ENCODE measurements around the gene PLCH1. TPM values are rescaled to one million over a fixed set of nuclear protein-coding genes. Genes with fewer than 3 reads are reported as not detected.

The PLCH1 gene
- total RNA-seq, 2 donors from 2014 or later: 0.17 to 0.24 TPM

- H3K4me3 Mint-ChIP-seq: no peak overlapping the region
- DNase-seq (ENCODE audit: low spot score) (no peak), ATAC-seq (no peak)
- H3K27ac Mint-ChIP-seq: no peak overlapping the region
- H3K9me3 Mint-ChIP-seq: no peaks in the 10 kb centered on the region
- peaks cover 28 to 29% of the 10 kb centered on the region in 2 donors for H3K27me3 Mint-ChIP-seq
- peaks cover under 1 to 2% of the 10 kb centered on the region in 2 donors for H3K4me1 Mint-ChIP-seq (ENCODE audit: low read depth in 2 of 2)
- no peaks in the 10 kb centered on the region for H3K36me3 Mint-ChIP-seq
These were observed 6.2 kb downstream of the PLCH1 start for GRCh38 chr3:155738580-155739076.

GRCh38 chr3:155737844-155738460 is 6.9 kb downstream of the PLCH1 start:
- ATAC-seq: no peak
- no peak overlapping the region for H3K27ac Mint-ChIP-seq
- no peaks in the 10 kb centered on the region for H3K9me3 Mint-ChIP-seq
- no peaks in the 10 kb centered on the region for H3K4me1 Mint-ChIP-seq (ENCODE audit: low read depth in 2 of 2)
- DNase-seq (ENCODE audit: low spot score): no peak
- H3K27me3 Mint-ChIP-seq: peaks cover 27 to 31% of the 10 kb centered on the region in 2 donors
- no peak overlapping the region for H3K4me3 Mint-ChIP-seq
- no peaks in the 10 kb centered on the region for H3K36me3 Mint-ChIP-seq

- DNase-seq (ENCODE audit: low spot score) (no peak), ATAC-seq (no peak)
- Mint-ChIP-seq H3K36me3 (no peaks in the 10 kb centered on the region), H3K27ac (no peak overlapping the region), H3K27me3 (peaks cover 20 to 28% of the 10 kb centered on the region in 2 donors), H3K4me1 (ENCODE audit: low read depth in 2 of 2) (no peaks in the 10 kb centered on the region), H3K4me3 (no peak overlapping the region), H3K9me3 (no peaks in the 10 kb centered on the region)
These were observed 8.5 kb downstream of the PLCH1 start for GRCh38 chr3:155736381-155736780.

- Mint-ChIP-seq H3K4me3 (no peak overlapping the region), H3K27ac (no peak overlapping the region), H3K4me1 (ENCODE audit: low read depth in 2 of 2) (no peaks in the 10 kb centered on the region), H3K36me3 (no peaks in the 10 kb centered on the region), H3K9me3 (no peaks in the 10 kb centered on the region), H3K27me3 (peaks cover 11 to 28% of the 10 kb centered on the region in 2 donors)
- ATAC-seq: no peak
- no peak for DNase-seq (ENCODE audit: low spot score)
These were observed 14.0 kb downstream of the PLCH1 start for GRCh38 chr3:155730843-155731242.

- H3K9me3 Mint-ChIP-seq: no peaks in the 10 kb centered on the region
- no peak overlapping the region for H3K27ac Mint-ChIP-seq
- no peaks in the 10 kb centered on the region for H3K4me1 Mint-ChIP-seq (ENCODE audit: low read depth in 2 of 2)
- ATAC-seq (no peak), DNase-seq (ENCODE audit: low spot score) (no peak)
- no peak overlapping the region for H3K4me3 Mint-ChIP-seq
- H3K36me3 Mint-ChIP-seq: no peaks in the 10 kb centered on the region
- H3K27me3 Mint-ChIP-seq: peaks cover 11 to 42% of the 10 kb centered on the region in 2 donors
These were observed 17.0 kb downstream of the PLCH1 start for GRCh38 chr3:155727836-155728235.

GRCh38 chr3:155714295-155714718 is 30.6 kb downstream of the PLCH1 start:
- Mint-ChIP-seq H3K27me3 (no peaks in the 10 kb centered on the region), H3K4me1 (ENCODE audit: low read depth in 2 of 2) (no peaks in the 10 kb centered on the region), H3K9me3 (peaks cover 4% of the 10 kb centered on the region), H3K36me3 (peaks cover 7% of the 10 kb centered on the region), H3K27ac (no peak overlapping the region), H3K4me3 (no peak overlapping the region)
- ATAC-seq: no peak
- DNase-seq (ENCODE audit: low spot score): no peak

GRCh38 chr3:155712008-155712407 is 32.9 kb downstream of the PLCH1 start:
- Mint-ChIP-seq H3K4me3 (no peak overlapping the region), H3K27ac (no peak overlapping the region), H3K9me3 (no peaks in the 10 kb centered on the region), H3K27me3 (no peaks in the 10 kb centered on the region), H3K36me3 (no peaks in the 10 kb centered on the region), H3K4me1 (ENCODE audit: low read depth in 2 of 2) (no peaks in the 10 kb centered on the region)
- ATAC-seq (no peak), DNase-seq (ENCODE audit: low spot score) (no peak)

- no peaks in the 10 kb centered on the region for H3K9me3 Mint-ChIP-seq
- no peak overlapping the region for H3K4me3 Mint-ChIP-seq
- H3K36me3 Mint-ChIP-seq: no peaks in the 10 kb centered on the region
- peaks cover 0 to 10% of the 10 kb centered on the region in 2 donors for H3K27me3 Mint-ChIP-seq
- no peak for DNase-seq (ENCODE audit: low spot score)
- H3K27ac Mint-ChIP-seq: no peak overlapping the region
- no peak for ATAC-seq
- no peaks in the 10 kb centered on the region for H3K4me1 Mint-ChIP-seq (ENCODE audit: low read depth in 2 of 2)
These were observed 39.9 kb downstream of the PLCH1 start for GRCh38 chr3:155704771-155705559.

- peaks cover 0 to 10% of the 10 kb centered on the region in 2 donors for H3K27me3 Mint-ChIP-seq
- no peaks in the 10 kb centered on the region for H3K9me3 Mint-ChIP-seq
- DNase-seq (ENCODE audit: low spot score) (no peak), ATAC-seq (no peak)
- no peak overlapping the region for H3K4me3 Mint-ChIP-seq
- no peak overlapping the region for H3K27ac Mint-ChIP-seq
- H3K36me3 Mint-ChIP-seq: no peaks in the 10 kb centered on the region
- H3K4me1 Mint-ChIP-seq (ENCODE audit: low read depth in 2 of 2): no peaks in the 10 kb centered on the region
These were observed 40.8 kb downstream of the PLCH1 start for GRCh38 chr3:155704061-155704460.

- DNase-seq (ENCODE audit: low spot score) (no peak), ATAC-seq (no peak)
- Mint-ChIP-seq H3K4me1 (ENCODE audit: low read depth in 2 of 2) (no peaks in the 10 kb centered on the region), H3K27me3 (peaks cover 0 to 10% of the 10 kb centered on the region in 2 donors), H3K4me3 (no peak overlapping the region), H3K36me3 (no peaks in the 10 kb centered on the region), H3K27ac (no peak overlapping the region), H3K9me3 (no peaks in the 10 kb centered on the region)
These were observed 41.9 kb downstream of the PLCH1 start for GRCh38 chr3:155702745-155703591.

GRCh38 chr3:155701882-155702465 is 42.9 kb downstream of the PLCH1 start:
- H3K27me3 Mint-ChIP-seq: peaks cover 0 to 10% of the 10 kb centered on the region in 2 donors
- no peak overlapping the region for H3K4me3 Mint-ChIP-seq

GRCh38 chr3:155697542-155697941 is 47.3 kb downstream of the PLCH1 start:
- no peaks in the 10 kb centered on the region for H3K36me3 Mint-ChIP-seq
- no peak overlapping the region for H3K27ac Mint-ChIP-seq
- H3K9me3 Mint-ChIP-seq: no peaks in the 10 kb centered on the region
- no peak for DNase-seq (ENCODE audit: low spot score)
- peaks cover 2 to 7% of the 10 kb centered on the region in 2 donors for H3K27me3 Mint-ChIP-seq
- peak in 1 of 2 donors; percentile 56 for ATAC-seq
- H3K4me1 Mint-ChIP-seq (ENCODE audit: low read depth in 2 of 2): no peaks in the 10 kb centered on the region
- no peak overlapping the region for H3K4me3 Mint-ChIP-seq

More at GRCh38 chr3:155701882-155702465, 42.9 kb downstream of the PLCH1 start:
- no peak overlapping the region for H3K27ac Mint-ChIP-seq
- no peak for DNase-seq (ENCODE audit: low spot score)
- no peaks in the 10 kb centered on the region for H3K36me3 Mint-ChIP-seq
- no peaks in the 10 kb centered on the region for H3K4me1 Mint-ChIP-seq (ENCODE audit: low read depth in 2 of 2)
- no peak for ATAC-seq
- no peaks in the 10 kb centered on the region for H3K9me3 Mint-ChIP-seq

- Mint-ChIP-seq H3K27me3 (peaks cover 2 to 22% of the 10 kb centered on the region in 2 donors), H3K27ac (no peak overlapping the region), H3K4me1 (ENCODE audit: low read depth in 2 of 2) (no peaks in the 10 kb centered on the region), H3K9me3 (no peaks in the 10 kb centered on the region), H3K4me3 (no peak overlapping the region), H3K36me3 (no peaks in the 10 kb centered on the region)
- ATAC-seq: no peak
- no peak for DNase-seq (ENCODE audit: low spot score)
These were observed 54.0 kb downstream of the PLCH1 start for GRCh38 chr3:155690921-155691320.
